ENCODE results near the gene OOEP.

OOEP gene

GRCh38 chr6:73377225-73377624 lies 7.5 kb upstream of the OOEP start:
- no peaks in the 10 kb centered on the region for H3K36me3 Mint-ChIP-seq
- ATAC-seq (no peak), DNase-seq (ENCODE audit: low spot score in 2 of 2) (no peak)
- H3K27ac Mint-ChIP-seq: no peak overlapping the region
- H3K4me1 Mint-ChIP-seq: no peaks in the 10 kb centered on the region
- H3K9me3 Mint-ChIP-seq: no peaks in the 10 kb centered on the region
- no peak overlapping the region for H3K4me3 Mint-ChIP-seq

GRCh38 chr6:73375216-73375615 lies 5.5 kb upstream of the OOEP start:
- Mint-ChIP-seq H3K4me1 (no peaks in the 10 kb centered on the region), H3K9me3 (no peaks in the 10 kb centered on the region), H3K4me3 (no peak overlapping the region), H3K27ac (no peak overlapping the region), H3K36me3 (no peaks in the 10 kb centered on the region)
- ATAC-seq (no peak), DNase-seq (ENCODE audit: low spot score in 2 of 2) (no peak)

DNA sequence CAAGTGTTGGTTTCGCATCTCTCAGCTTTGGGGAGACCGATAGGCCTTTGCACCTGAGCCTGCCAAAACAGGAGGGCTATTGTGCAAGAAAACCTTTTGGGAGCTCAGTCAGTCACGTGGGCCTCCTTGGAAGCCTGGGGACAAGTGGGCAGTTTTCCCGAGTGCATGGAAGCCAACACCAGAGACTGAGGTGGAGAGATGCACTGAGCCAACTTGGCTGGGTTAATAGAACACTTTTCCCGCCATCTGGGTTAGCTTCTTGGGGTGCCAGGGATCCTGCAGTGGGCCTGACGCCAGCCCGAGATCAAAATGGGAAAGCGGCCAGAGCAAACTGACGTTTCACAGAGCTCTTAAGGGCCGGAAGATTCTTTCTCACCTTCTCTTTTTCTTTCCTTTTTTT lies 2.8 kb upstream of the OOEP start:
- H3K4me1 Mint-ChIP-seq: no peaks in the 10 kb centered on the region

GRCh38 chr6:73371984-73372383 lies 2.3 kb upstream of the OOEP start:
- no peaks in the 10 kb centered on the region for H3K4me1 Mint-ChIP-seq
- no peaks in the 10 kb centered on the region for H3K36me3 Mint-ChIP-seq
- no peak for DNase-seq (ENCODE audit: low spot score in 2 of 2)
- no peaks in the 10 kb centered on the region for H3K9me3 Mint-ChIP-seq
- no peak overlapping the region for H3K27ac Mint-ChIP-seq
- no peak overlapping the region for H3K4me3 Mint-ChIP-seq
- ATAC-seq: no peak

More for the DNA sequence above, 2.8 kb upstream of the OOEP start:
- Mint-ChIP-seq H3K4me3 (no peak overlapping the region), H3K36me3 (no peaks in the 10 kb centered on the region), H3K27ac (no peak overlapping the region), H3K9me3 (no peaks in the 10 kb centered on the region)
- no peak for DNase-seq (ENCODE audit: low spot score in 2 of 2)
- ATAC-seq: no peak

DNA sequence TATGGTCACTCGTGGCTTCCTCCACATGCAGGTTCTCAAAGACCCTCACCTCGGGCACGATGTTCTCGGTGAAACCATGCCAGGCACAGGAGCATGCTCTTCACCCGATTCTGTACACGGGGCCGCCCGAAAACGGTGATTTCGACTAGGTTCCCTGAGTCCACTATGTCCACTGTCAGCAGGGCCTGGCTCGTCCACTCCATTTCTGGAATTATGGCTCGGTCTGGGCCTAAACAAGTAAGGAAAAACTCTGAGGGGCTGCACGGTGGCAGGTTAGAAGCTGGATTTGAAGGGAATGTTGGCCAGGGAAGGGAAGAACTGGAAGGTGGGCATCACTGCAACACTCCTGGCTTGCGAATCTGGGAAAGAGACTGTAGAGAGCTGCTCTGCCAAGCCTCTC lies 540 bp downstream of the OOEP start:
- Mint-ChIP-seq H3K9me3 (no peaks in the 10 kb centered on the region), H3K27ac (no peak overlapping the region), H3K4me1 (no peaks in the 10 kb centered on the region), H3K36me3 (no peaks in the 10 kb centered on the region), H3K4me3 (no peak overlapping the region)
- ATAC-seq (no peak), DNase-seq (ENCODE audit: low spot score in 2 of 2) (no peak)

GRCh38 chr6:73368675-73369074 lies 1.0 kb downstream of the OOEP start:
- no peak overlapping the region for H3K4me3 Mint-ChIP-seq
- H3K9me3 Mint-ChIP-seq: no peaks in the 10 kb centered on the region
- no peak for DNase-seq (ENCODE audit: low spot score in 2 of 2)
- no peaks in the 10 kb centered on the region for H3K36me3 Mint-ChIP-seq
- H3K4me1 Mint-ChIP-seq: no peaks in the 10 kb centered on the region
- ATAC-seq: no peak
- no peak overlapping the region for H3K27ac Mint-ChIP-seq

DNA sequence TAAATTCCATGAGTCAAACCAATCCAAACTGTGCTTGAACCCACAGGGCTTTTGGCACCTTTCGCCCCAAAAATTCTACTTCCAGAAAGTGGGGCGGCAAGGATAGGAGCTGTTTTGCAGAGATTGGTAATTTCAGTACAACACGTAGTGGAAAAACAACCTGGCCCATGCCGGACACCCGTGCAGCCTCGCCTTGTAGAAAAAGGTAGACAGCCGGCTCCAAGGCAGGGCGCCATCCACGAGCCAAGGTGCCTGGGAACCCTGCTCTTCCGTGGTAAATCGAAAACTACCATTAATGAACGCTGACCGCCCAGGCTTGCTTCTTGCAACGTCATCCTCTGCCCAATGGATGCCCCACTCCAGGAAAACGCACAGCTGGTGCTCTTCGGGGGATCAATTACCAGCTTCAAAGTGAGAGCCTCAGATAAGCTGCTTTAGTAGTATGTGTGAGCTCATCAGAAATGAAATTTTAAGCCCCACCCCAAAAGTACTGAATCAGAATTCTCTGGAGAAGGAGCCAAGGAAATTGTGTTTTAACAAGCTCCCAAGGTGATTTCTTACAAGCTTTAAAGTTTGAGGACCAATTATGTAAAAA lies 1.8 kb downstream of the OOEP start:
- DNase-seq (ENCODE audit: low spot score in 2 of 2): no peak
- H3K4me1 Mint-ChIP-seq: no peaks in the 10 kb centered on the region

DNA sequence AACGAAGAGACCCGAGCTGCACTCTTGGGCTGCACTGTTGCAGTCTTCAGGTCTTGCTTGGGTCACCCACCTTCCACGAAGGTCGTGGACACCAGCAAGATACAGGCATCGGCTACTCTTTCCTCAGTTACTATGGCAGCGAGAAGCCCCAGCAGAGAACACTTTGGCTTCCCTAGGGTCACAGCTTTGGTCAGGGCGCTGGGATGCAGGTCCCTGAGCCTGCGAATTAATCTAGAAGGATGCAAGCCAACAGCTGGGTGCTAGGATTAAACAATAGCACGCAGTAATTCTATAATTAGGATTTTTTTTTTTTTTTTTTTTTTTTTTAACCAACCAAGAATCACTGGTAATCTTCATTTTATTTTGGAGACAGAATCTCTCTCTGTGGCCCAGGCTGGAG lies 5.1 kb downstream of the OOEP start:
- no peak overlapping the region for H3K4me3 Mint-ChIP-seq
- no peak overlapping the region for H3K27ac Mint-ChIP-seq
- DNase-seq (ENCODE audit: low spot score in 2 of 2) (no peak), ATAC-seq (no peak)
- no peaks in the 10 kb centered on the region for H3K36me3 Mint-ChIP-seq
- H3K4me1 Mint-ChIP-seq: no peaks in the 10 kb centered on the region
- H3K9me3 Mint-ChIP-seq: no peaks in the 10 kb centered on the region

More for the DNA sequence above, 1.8 kb downstream of the OOEP start:
- H3K27ac Mint-ChIP-seq: no peak overlapping the region
- no peaks in the 10 kb centered on the region for H3K36me3 Mint-ChIP-seq
- H3K9me3 Mint-ChIP-seq: no peaks in the 10 kb centered on the region
- ATAC-seq: no peak
- no peak overlapping the region for H3K4me3 Mint-ChIP-seq

DNA sequence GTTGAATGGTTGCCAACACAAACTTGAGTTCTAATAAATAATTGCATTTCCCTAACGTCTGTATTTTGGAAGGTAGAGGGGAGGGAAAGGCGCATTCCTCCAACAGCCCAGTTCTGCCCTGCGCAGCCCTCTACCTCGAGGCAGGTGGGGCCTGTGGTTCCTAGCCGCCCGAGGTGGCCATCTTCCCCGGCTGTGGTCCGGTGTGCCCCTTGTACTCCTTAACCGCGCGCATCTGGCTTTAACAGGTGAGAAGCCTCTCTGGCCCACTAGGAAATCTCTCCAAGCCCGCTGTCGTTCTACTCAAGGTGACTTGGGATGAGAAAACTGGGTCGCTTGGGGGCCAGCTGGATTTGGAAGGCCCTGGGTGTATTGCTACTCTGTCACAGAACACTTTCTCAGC lies 5.6 kb downstream of the OOEP start:
- H3K4me3 Mint-ChIP-seq: no peak overlapping the region
- no peak overlapping the region for H3K27ac Mint-ChIP-seq
- H3K36me3 Mint-ChIP-seq: no peaks in the 10 kb centered on the region
- ATAC-seq (no peak), DNase-seq (ENCODE audit: low spot score in 2 of 2) (no peak)
- H3K9me3 Mint-ChIP-seq: no peaks in the 10 kb centered on the region
- H3K4me1 Mint-ChIP-seq: no peaks in the 10 kb centered on the region

DNA sequence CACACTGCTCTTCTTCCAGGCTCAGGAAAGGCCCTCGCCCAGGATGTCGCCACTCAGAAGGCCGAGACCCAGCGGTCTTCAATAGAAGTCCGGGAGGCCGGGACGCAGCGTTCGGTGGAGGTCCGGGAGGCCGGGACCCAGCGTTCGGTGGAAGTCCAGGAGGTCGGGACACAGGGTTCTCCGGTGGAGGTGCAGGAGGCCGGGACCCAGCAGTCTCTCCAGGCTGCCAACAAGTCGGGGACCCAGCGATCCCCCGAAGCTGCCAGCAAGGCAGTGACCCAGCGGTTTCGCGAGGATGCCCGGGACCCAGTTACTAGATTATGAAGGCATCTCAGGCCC lies 6.2 kb downstream of the OOEP start:
- Mint-ChIP-seq H3K27ac (no peak overlapping the region), H3K4me3 (no peak overlapping the region), H3K4me1 (no peaks in the 10 kb centered on the region), H3K36me3 (no peaks in the 10 kb centered on the region), H3K9me3 (no peaks in the 10 kb centered on the region)
- no peak for ATAC-seq
- no peak for DNase-seq (ENCODE audit: low spot score in 2 of 2)

DNA sequence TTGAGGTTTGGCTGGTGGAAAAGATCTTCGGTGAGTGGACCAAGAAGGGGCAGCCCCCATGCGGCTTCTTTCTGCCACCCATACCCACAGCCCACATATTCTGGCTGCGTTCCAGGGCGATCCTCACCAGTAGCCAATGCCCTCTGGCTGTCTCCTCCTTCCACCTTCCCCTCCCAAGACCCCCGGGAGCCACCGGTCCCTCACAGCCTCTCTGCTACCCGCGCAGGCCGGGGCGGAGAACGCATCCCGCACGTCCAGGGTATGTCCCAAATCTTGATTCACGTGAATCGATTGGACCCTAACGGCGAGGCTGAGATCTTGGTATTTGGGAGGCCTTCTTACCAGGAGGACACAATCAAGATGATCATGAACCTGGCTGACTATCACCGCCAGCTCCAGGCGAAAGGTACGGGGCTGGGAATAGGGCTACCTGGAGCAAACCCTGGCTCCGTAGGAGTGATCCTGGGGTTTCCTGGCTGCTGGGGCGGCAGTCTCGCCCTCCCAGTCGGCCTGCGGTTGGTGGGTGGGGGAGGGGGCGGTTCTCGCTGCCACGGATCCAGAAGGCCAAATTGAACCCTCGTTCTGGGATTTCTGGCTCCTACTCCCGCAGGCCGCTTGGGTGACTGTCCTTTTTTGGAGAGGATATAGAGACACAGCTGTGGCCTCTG lies 6.7 kb downstream of the OOEP start:
- DNase-seq (ENCODE audit: low spot score in 2 of 2) (no peak), ATAC-seq (no peak)
- no peaks in the 10 kb centered on the region for H3K9me3 Mint-ChIP-seq
- H3K36me3 Mint-ChIP-seq: no peaks in the 10 kb centered on the region
- H3K27ac Mint-ChIP-seq: no peak overlapping the region
- no peak overlapping the region for H3K4me3 Mint-ChIP-seq
- no peaks in the 10 kb centered on the region for H3K4me1 Mint-ChIP-seq

GRCh38 chr6:73362358-73362757 lies 7.3 kb downstream of the OOEP start, which contains the start of gene KHDC3L:
KHDC3L (plus strand) TSS chr6:73362658; CDS start chr6:73362730, 72 bp downstream.
- H3K4me3 Mint-ChIP-seq: no peak within 1 kb of the TSS
- H3K9me3 Mint-ChIP-seq: no peaks in the 10 kb centered on the region
- H3K27ac Mint-ChIP-seq: no peak within 1 kb of the TSS
- H3K36me3 Mint-ChIP-seq: no peaks in the 10 kb centered on the region
- no peaks in the 10 kb centered on the region for H3K4me1 Mint-ChIP-seq
- DNase-seq (ENCODE audit: low spot score in 2 of 2): no peak
- ATAC-seq: no peak

GRCh38 chr6:73353636-73354593 lies 15.8 kb downstream of the OOEP start, which contains the start of gene DPPA5:
DPPA5 (minus strand) TSS chr6:73354276; CDS start chr6:73354225, 51 bp downstream.
- H3K27ac Mint-ChIP-seq: no peak within 1 kb of the TSS

GRCh38 chr6:73349311-73349710 lies 20.4 kb downstream of the OOEP start:
- ATAC-seq (no peak), DNase-seq (ENCODE audit: low spot score in 2 of 2) (no peak)
- H3K36me3 Mint-ChIP-seq: no peaks in the 10 kb centered on the region
- H3K4me1 Mint-ChIP-seq: no peaks in the 10 kb centered on the region
- H3K9me3 Mint-ChIP-seq: no peaks in the 10 kb centered on the region
- no peak overlapping the region for H3K4me3 Mint-ChIP-seq
- no peak overlapping the region for H3K27ac Mint-ChIP-seq

More at GRCh38 chr6:73353636-73354593, 15.8 kb downstream of the OOEP start, which contains the start of gene DPPA5:
- Mint-ChIP-seq H3K4me1 (no peaks in the 10 kb centered on the region), H3K9me3 (no peaks in the 10 kb centered on the region), H3K36me3 (no peaks in the 10 kb centered on the region), H3K4me3 (no peak within 1 kb of the TSS)
- no peak for ATAC-seq
- no peak for DNase-seq (ENCODE audit: low spot score in 2 of 2)

DNA sequence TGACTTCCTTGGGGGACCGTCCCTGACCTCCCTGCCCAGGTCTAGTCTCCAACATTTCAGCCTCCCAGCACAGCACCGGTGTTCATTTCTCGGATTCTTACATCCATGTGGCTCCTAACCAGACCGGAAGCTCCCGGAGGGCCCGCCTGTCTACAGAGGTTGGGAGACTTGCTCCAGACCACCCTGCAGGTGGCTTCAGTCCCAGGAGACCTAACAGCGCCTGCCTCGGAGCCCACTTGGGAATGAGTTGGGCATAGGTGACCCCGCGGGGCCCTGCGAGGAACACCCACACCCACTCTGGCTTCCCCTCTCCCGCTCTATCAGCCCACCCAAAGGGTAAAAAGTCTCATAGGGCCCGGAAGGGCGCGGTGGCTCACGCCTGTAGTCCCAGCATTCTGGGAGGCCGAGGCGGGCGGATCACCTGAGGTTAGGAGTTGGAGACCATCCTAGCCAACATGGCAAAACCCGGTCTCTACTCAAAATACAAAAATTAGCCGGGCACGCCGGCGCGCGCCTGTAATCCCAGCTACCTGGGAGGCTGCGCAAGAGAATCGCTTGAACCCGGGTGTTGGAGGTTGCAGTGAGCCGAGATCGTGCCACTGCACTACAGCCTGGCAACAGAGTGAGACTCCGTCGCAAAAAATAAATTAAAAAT lies 21.0 kb downstream of the OOEP start:
- Mint-ChIP-seq H3K4me1 (no peaks in the 10 kb centered on the region), H3K4me3 (no peak overlapping the region), H3K36me3 (no peaks in the 10 kb centered on the region), H3K27ac (no peak overlapping the region), H3K9me3 (no peaks in the 10 kb centered on the region)
- no peak for ATAC-seq
- no peak for DNase-seq (ENCODE audit: low spot score in 2 of 2)
